Activated CD4-positive, CD25-positive, alpha-beta regulatory T cell treated with anti-CD3 and anti-CD28 coated beads, Interleukin-2, amount 50 U/mL, for 72 hours (primary cell): ENCODE measurements around the gene CHST4.
"Not testable (repeated sequence)": the region's sequence is repeated elsewhere in the genome, so short reads cannot be mapped to it uniquely, and the experiment has no call there.

ENCODE experiments used
- DNase-seq: peaks from one replicate; pipeline ENCODE4 v3.0.0; 2021

CHST4 gene

GRCh38 chr16:71524566-71525553, 1.4 kb upstream of the CHST4 start:
- no peak for DNase-seq

- DNase-seq: no peak
Measured at GRCh38 chr16:71528257-71528656, 2.0 kb downstream of the CHST4 start.

- DNase-seq: no peak
Measured at GRCh38 chr16:71528863-71529262, 2.6 kb downstream of the CHST4 start.

GRCh38 chr16:71532366-71532765, 6.1 kb downstream of the CHST4 start:
- no peak for DNase-seq

- no peak for DNase-seq
Measured at GRCh38 chr16:71536752-71537499, 10.7 kb downstream of the CHST4 start.

- no peak for DNase-seq
Measured at GRCh38 chr16:71537643-71538042, 11.4 kb downstream of the CHST4 start.

- DNase-seq: peak; percentile 62
Measured at GRCh38 chr16:71542377-71542776, 16.2 kb downstream of the CHST4 start.

GRCh38 chr16:71547168-71547567, 20.9 kb downstream of the CHST4 start:
- DNase-seq: no peak

GRCh38 chr16:71552698-71553503, 26.7 kb downstream of the CHST4 start:
- no peak for DNase-seq

- DNase-seq: no peak
Measured at GRCh38 chr16:71555230-71555891, 29.1 kb downstream of the CHST4 start.

- no peak for DNase-seq
Measured at GRCh38 chr16:71557299-71557698, 31.1 kb downstream of the CHST4 start.

- DNase-seq: no peak
Measured at GRCh38 chr16:71557954-71558582, 31.8 kb downstream of the CHST4 start.

GRCh38 chr16:71559855-71560254, 33.6 kb downstream of the CHST4 start:
- DNase-seq: no peak

GRCh38 chr16:71561886-71562285, 35.7 kb downstream of the CHST4 start:
- DNase-seq: not testable (repeated sequence)

- DNase-seq: no peak
Measured at GRCh38 chr16:71562552-71562951, 36.3 kb downstream of the CHST4 start.

GRCh38 chr16:71564335-71564967, 38.2 kb downstream of the CHST4 start:
- DNase-seq: no peak

GRCh38 chr16:71565812-71566700, 39.8 kb downstream of the CHST4 start:
- no peak for DNase-seq

- DNase-seq: no peak
Measured at GRCh38 chr16:71567931-71568330, 41.7 kb downstream of the CHST4 start.

GRCh38 chr16:71568551-71568950, 42.3 kb downstream of the CHST4 start:
- no peak for DNase-seq

- no peak for DNase-seq
Measured at GRCh38 chr16:71569621-71570020, 43.4 kb downstream of the CHST4 start.
